Pulmonary artery endothelial cell (primary cell): ENCODE measurements around the gene GIT2. TPM values are rescaled to one million over a fixed set of nuclear protein-coding genes. Genes with fewer than 3 reads are reported as not detected.
"Not testable (repeated sequence)": the region's sequence is repeated elsewhere in the genome, so short reads cannot be mapped to it uniquely, and the experiment has no call there.

ENCODE experiments used
- DNase-seq: peaks from one replicate; pipeline ENCODE4 v3.0.0-alpha.2; 2011; ENCODE audit warnings: low read depth, low spot score
- total RNA-seq: library from RNA; depleted of rRNA; stranded (reverse); fragments of >200 nt; gene quantifications from 2 replicates; pipeline ENCODE4 v1.2.3, GENCODE V29; 2014

Gene GIT2
- total RNA-seq, result 41.9 and 54.7 TPM in 2 replicates

GRCh38 chr12:109995686-109996482, at the start of gene GIT2:
TSS of gene GIT2 (minus strand) at chr12:109996368. CDS start at chr12:109996224, 144 bp downstream.
- DNase-seq, result peak; percentile 60

GRCh38 chr12:110042264-110042663, 46.1 kb upstream of the GIT2 start:
- DNase-seq, result no peak

GRCh38 chr12:110039085-110039807, 43.1 kb upstream of the GIT2 start:
- DNase-seq, result peak; percentile 64

GRCh38 chr12:110038741-110039084, 42.5 kb upstream of the GIT2 start:
- DNase-seq, result no peak

- DNase-seq, result no peak
These were observed 41.1 kb upstream of the GIT2 start for GRCh38 chr12:110037315-110037714.

GRCh38 chr12:110035534-110036104, 39.5 kb upstream of the GIT2 start:
- DNase-seq, result no peak

- no peak for DNase-seq
These were observed 37.7 kb upstream of the GIT2 start for GRCh38 chr12:110033888-110034287.

GRCh38 chr12:110029290-110029815, 33.2 kb upstream of the GIT2 start:
- DNase-seq, result no peak

GRCh38 chr12:110028323-110028722, 32.2 kb upstream of the GIT2 start:
- no peak for DNase-seq

GRCh38 chr12:110024051-110024450, 27.9 kb upstream of the GIT2 start:
- DNase-seq, result no peak

- DNase-seq, result no peak
These were observed 27.2 kb upstream of the GIT2 start for GRCh38 chr12:110023059-110023980.

GRCh38 chr12:110020956-110021355, 24.8 kb upstream of the GIT2 start:
- DNase-seq, result no peak

- no peak for DNase-seq
These were observed 19.0 kb upstream of the GIT2 start for GRCh38 chr12:110015132-110015531.

- DNase-seq, result no peak
These were observed 16.5 kb upstream of the GIT2 start for GRCh38 chr12:110012659-110013058.

GRCh38 chr12:110012137-110012536, 16.0 kb upstream of the GIT2 start:
- DNase-seq, result no peak

- no peak for DNase-seq
These were observed 14.9 kb upstream of the GIT2 start for GRCh38 chr12:110010853-110011723.

GRCh38 chr12:110008681-110009398, 12.7 kb upstream of the GIT2 start:
- not testable (repeated sequence) for DNase-seq

- no peak for DNase-seq
These were observed 11.7 kb upstream of the GIT2 start for GRCh38 chr12:110007881-110008280.

- DNase-seq, result no peak
These were observed 9.9 kb upstream of the GIT2 start for GRCh38 chr12:110006115-110006514.
